Loucy (cell line): ENCODE results near the gene RUVBL1.

Source experiments
- H2AFZ ChIP-seq: fragments of 200-600 bp; sonication (generic); 2 replicates; pipeline ENCODE4 v1.6.0; 2016; ENCODE audit warnings: antibody characterized with exemption, mild to moderate bottlenecking, low read length, moderate library complexity
- H3F3A ChIP-seq: fragments of 200-600 bp; 2 replicates; pipeline ENCODE4 v1.6.0; 2016; ENCODE audit warnings: antibody characterized with exemption, low read depth, mild to moderate bottlenecking
- H3K27me3 ChIP-seq: fragments of 200-600 bp; sonication (generic); 2 replicates; pipeline ENCODE4 v1.6.1; 2014; ENCODE audit warnings: low read length, mild to moderate bottlenecking; ENCODE audit not compliant: insufficient read depth, poor library complexity, severe bottlenecking
- H3K36me3 ChIP-seq: fragments of 200-600 bp; sonication (generic); 2 replicates; pipeline ENCODE4 v1.6.1; 2016; ENCODE audit warnings: low read length; ENCODE audit not compliant: insufficient read depth
- H3K4me1 ChIP-seq: fragments of 200-600 bp; sonication (generic); 2 replicates; pipeline ENCODE4 v1.5.1; 2014; ENCODE audit warnings: low read length, mild to moderate bottlenecking; ENCODE audit not compliant: insufficient read depth, poor library complexity, severe bottlenecking
- H3K4me2 ChIP-seq: fragments of 200-600 bp; sonication (generic); 2 replicates; pipeline ENCODE4 v1.6.0; 2014; ENCODE audit warnings: antibody characterized with exemption, low read length, low read depth, mild to moderate bottlenecking; ENCODE audit not compliant: poor library complexity, severe bottlenecking
- H3K4me3 ChIP-seq: fragments of 200-600 bp; sonication (generic); 2 replicates; pipeline ENCODE4 v1.5.1; 2014; ENCODE audit warnings: low read length, mild to moderate bottlenecking, mixed read lengths; ENCODE audit not compliant: poor library complexity, severe bottlenecking
- H3K79me2 ChIP-seq: fragments of 200-600 bp; sonication (generic); 2 replicates; pipeline ENCODE4 v1.6.1; 2014; ENCODE audit warnings: low read length; ENCODE audit not compliant: insufficient read depth
- H3K9ac ChIP-seq: fragments of 200-600 bp; sonication (generic); 2 replicates; pipeline ENCODE4 v1.6.0; 2014; ENCODE audit warnings: mild to moderate bottlenecking, low read depth, low read length, moderate library complexity; ENCODE audit not compliant: poor library complexity, severe bottlenecking
- H3K9me2 ChIP-seq: fragments of 200-600 bp; sonication (generic); replicated peaks from 2 replicates; pipeline ENCODE4 v1.6.1; 2016; ENCODE audit warnings: low read depth, low read length, mixed read lengths
- H3K9me3 ChIP-seq: fragments of 200-600 bp; sonication (generic); 2 replicates; pipeline ENCODE4 v1.6.1; 2014; ENCODE audit warnings: mild to moderate bottlenecking, antibody characterized with exemption, low read length, low read depth; ENCODE audit not compliant: insufficient read depth
- H4K20me1 ChIP-seq: fragments of 200-600 bp; sonication (generic); 2 replicates; pipeline ENCODE4 v1.6.0; 2014; ENCODE audit warnings: antibody characterized with exemption, low read length, mild to moderate bottlenecking; ENCODE audit not compliant: insufficient read depth, poor library complexity, severe bottlenecking
- EZH2phosphoT487 ChIP-seq: fragments of 200-600 bp; IDR thresholded peaks from 2 replicates; pipeline ENCODE4 v1.6.1; 2018; ENCODE audit warnings: antibody characterized with exemption, mild to moderate bottlenecking, moderate library complexity, borderline replicate concordance
- TF ChIP-seq, protein P1 (sequence below): fragments of 200-600 bp; sonication (generic); conservative IDR thresholded peaks from 2 replicates; pipeline ENCODE4 v1.5.1; 2014; ENCODE audit warnings: mild to moderate bottlenecking, antibody characterized with exemption, low read length

Gene RUVBL1

GRCh38 chr3:128051459-128051836 lies 72.2 kb downstream of the RUVBL1 start:
- H2AFZ ChIP-seq, result peak overlapping the region; percentile 98
- H3K4me3 ChIP-seq, result peak overlapping the region; percentile 97
- H4K20me1 ChIP-seq, result peaks cover 40% of the 10 kb centered on the region
- no peaks in the 10 kb centered on the region for H3K9me2 ChIP-seq
- peak overlapping the region; percentile 89 for H3K4me2 ChIP-seq
- H3K36me3 ChIP-seq, result peaks cover 8% of the 10 kb centered on the region
- no peak for TF ChIP-seq EZH2phosphoT487
- TF ChIP-seq, protein P1, sequence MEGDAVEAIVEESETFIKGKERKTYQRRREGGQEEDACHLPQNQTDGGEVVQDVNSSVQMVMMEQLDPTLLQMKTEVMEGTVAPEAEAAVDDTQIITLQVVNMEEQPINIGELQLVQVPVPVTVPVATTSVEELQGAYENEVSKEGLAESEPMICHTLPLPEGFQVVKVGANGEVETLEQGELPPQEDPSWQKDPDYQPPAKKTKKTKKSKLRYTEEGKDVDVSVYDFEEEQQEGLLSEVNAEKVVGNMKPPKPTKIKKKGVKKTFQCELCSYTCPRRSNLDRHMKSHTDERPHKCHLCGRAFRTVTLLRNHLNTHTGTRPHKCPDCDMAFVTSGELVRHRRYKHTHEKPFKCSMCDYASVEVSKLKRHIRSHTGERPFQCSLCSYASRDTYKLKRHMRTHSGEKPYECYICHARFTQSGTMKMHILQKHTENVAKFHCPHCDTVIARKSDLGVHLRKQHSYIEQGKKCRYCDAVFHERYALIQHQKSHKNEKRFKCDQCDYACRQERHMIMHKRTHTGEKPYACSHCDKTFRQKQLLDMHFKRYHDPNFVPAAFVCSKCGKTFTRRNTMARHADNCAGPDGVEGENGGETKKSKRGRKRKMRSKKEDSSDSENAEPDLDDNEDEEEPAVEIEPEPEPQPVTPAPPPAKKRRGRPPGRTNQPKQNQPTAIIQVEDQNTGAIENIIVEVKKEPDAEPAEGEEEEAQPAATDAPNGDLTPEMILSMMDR, result no peak
- H3K27me3 ChIP-seq, result peaks cover 5% of the 10 kb centered on the region
- peak overlapping the region; percentile 82 for H3K9ac ChIP-seq
- no peaks in the 10 kb centered on the region for H3K9me3 ChIP-seq
- peaks cover 45% of the 10 kb centered on the region for H3K4me1 ChIP-seq
- no peaks in the 10 kb centered on the region; the same call in 1 of the 2 replicates for H3F3A ChIP-seq
- H3K79me2 ChIP-seq, result peaks cover 53% of the 10 kb centered on the region

DNA sequence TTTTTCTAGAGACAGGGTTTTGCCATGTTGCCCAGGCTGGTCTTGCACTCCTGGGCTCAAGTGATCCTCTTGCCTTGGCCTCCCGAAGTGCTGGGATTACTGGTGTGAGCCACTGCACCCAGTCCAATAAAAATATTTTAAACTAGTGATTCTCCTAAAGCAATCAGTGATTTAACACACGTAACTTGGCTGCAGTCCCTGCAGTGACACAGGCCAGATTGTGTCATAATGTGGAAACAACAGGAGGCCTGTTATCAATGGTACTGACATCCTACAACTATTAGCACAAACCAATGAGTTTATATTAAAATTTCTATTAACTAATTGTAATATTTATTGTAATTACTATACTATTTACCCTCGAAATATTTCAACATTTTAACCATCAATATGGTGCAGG lies 73.0 kb downstream of the RUVBL1 start:
- H2AFZ ChIP-seq, result no peak overlapping the region

GRCh38 chr3:128041344-128041743 lies 82.3 kb downstream of the RUVBL1 start:
- Histone ChIP-seq H3K9ac (no peak overlapping the region), H3K36me3 (no peaks in the 10 kb centered on the region), H3K4me1 (no peaks in the 10 kb centered on the region), H3F3A (no peaks in the 10 kb centered on the region), H3K4me2 (no peak overlapping the region), H3K4me3 (no peak overlapping the region), H4K20me1 (no peaks in the 10 kb centered on the region), H3K27me3 (no peaks in the 10 kb centered on the region), H3K79me2 (no peaks in the 10 kb centered on the region), H3K9me2 (no peaks in the 10 kb centered on the region), H3K9me3 (no peaks in the 10 kb centered on the region), H2AFZ (no peak overlapping the region)
- TF ChIP-seq, protein P1, result no peak
- no peak for TF ChIP-seq EZH2phosphoT487

More for the DNA sequence above, 73.0 kb downstream of the RUVBL1 start:
- Histone ChIP-seq H3K4me1 (peaks cover 37% of the 10 kb centered on the region), H3K27me3 (peaks cover 5% of the 10 kb centered on the region), H3K9me2 (no peaks in the 10 kb centered on the region), H3F3A (no peaks in the 10 kb centered on the region; the same call in 1 of the 2 replicates), H4K20me1 (peaks cover 32% of the 10 kb centered on the region), H3K79me2 (peaks cover 44% of the 10 kb centered on the region), H3K4me2 (no peak overlapping the region), H3K9ac (no peak overlapping the region), H3K9me3 (no peaks in the 10 kb centered on the region), H3K4me3 (no peak overlapping the region), H3K36me3 (0 out of 2 replicates have a peak, but pooled peaks cover 2% of the 10 kb centered on the region)
- TF ChIP-seq, protein P1, result no peak
- TF ChIP-seq EZH2phosphoT487, result no peak
